HG02943 (cell line): ENCODE results near the gene RPS27L.
"Not testable (repeated sequence)": the region's sequence is repeated elsewhere in the genome, so short reads cannot be mapped to it uniquely, and the experiment has no call there.

Experiments
- ATAC-seq: cut with Tn5 transposase; IDR thresholded peaks from one replicate; pipeline ENCODE4 v1.9.1; 2021; ENCODE audit warnings: mild to moderate bottlenecking, low read depth, moderate library complexity; ENCODE audit not compliant: unreplicated experiment

RPS27L gene

GRCh38 chr15:63104727-63105126 is 52.5 kb downstream of the RPS27L start:
- no peak for ATAC-seq

- no peak for ATAC-seq
These were observed 53.9 kb downstream of the RPS27L start for GRCh38 chr15:63103416-63103815.

DNA sequence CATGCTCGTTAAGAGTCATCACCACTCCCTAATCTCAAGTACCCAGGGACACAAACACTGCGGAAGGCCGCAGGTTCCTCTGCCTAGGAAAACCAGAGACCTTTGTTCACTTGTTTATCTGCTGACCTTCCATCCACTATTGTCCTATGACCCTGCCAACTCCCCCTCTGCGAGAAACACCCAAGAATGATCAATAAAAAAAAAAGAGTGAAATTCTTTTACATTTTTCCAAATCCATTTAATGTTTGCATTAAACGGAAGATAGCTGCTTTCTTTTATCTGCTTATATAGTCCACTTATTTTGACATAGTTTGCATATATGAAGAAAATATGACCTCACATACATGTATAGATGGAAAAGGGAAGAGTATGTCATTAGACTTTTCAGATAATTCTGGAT is 57.7 kb downstream of the RPS27L start:
- ATAC-seq, result not testable (repeated sequence)

DNA sequence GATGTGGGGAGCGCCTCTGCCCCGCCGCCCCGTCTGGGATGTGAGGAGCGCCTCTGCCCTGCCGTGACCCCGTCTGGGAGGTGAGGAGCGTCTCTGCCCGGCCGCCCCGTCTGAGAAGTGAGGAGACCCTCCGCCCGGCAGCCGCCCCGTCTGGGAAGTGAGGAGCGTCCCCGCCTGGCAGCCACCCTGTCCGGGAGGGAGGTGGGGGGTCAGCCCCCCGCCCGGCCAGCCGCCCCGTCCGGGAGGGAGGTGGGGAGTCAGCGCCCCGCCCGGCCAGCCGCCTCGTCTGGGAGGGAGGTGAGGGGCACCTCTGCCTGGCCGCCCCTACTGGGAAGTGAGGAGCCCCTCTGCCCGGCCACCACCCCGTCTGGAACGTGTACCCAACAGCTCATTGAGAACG is 58.4 kb downstream of the RPS27L start:
- not testable (repeated sequence) for ATAC-seq
